ENCODE results near the gene GOLGA3. TPM values are rescaled to one million over a fixed set of nuclear protein-coding genes. Genes with fewer than 3 reads are reported as not detected.
A peak's percentile ranks its signal among the peaks of the same experiment; 100 is the strongest.
"Not testable (repeated sequence)": the region's sequence is repeated elsewhere in the genome, so short reads cannot be mapped to it uniquely, and the experiment has no call there.

Gene GOLGA3
- total RNA-seq, 4 donors from 2014 or later: 37.0 to 62.2 (median 54.0) TPM

GRCh38 chr12:132837693-132838409, 9.2 kb upstream of the GOLGA3 start:
- H3K27me3 ChIP-seq: no peaks in the 10 kb centered on the region
- intact Hi-C loops (cut with DNase I): no loop called here
- H3K4me3 ChIP-seq: no peak overlapping the region
- H3K4me1 ChIP-seq: peaks cover 0 to 10% (median 0%) of the 10 kb centered on the region in 3 donors
- TF ChIP-seq POLR2A (IDR thresholded peaks at IDR 0.05) (no peak), CTCF (IDR thresholded peaks at IDR 0.05) (no peak)
- peak overlapping the region in 3 of 4 donors; percentile 15 to 54 (median 26) for H3K27ac ChIP-seq
- WGBS, 2 donors: 73% methylated on average over 3 of the region's 27 CpGs; no CpG with 5 or more reads in 1 of the 2 donors
- H3K9me3 ChIP-seq: no peaks in the 10 kb centered on the region
- H3K36me3 ChIP-seq: peaks cover 14 to 61% (median 19%) of the 10 kb centered on the region in 3 donors
- no peak for DNase-seq

GRCh38 chr12:132836795-132837331, 8.2 kb upstream of the GOLGA3 start:
- Histone ChIP-seq H3K36me3 (peaks cover 14 to 61% (median 15%) of the 10 kb centered on the region in 3 donors), H3K4me3 (no peak overlapping the region), H3K4me1 (peaks cover 0 to 10% (median 0%) of the 10 kb centered on the region in 3 donors), H3K27ac (no peak overlapping the region), H3K9me3 (no peaks in the 10 kb centered on the region), H3K27me3 (no peaks in the 10 kb centered on the region)
- 45 to 63% methylated on average over 5 of the region's 5 CpGs for WGBS, 2 donors
- no peak for DNase-seq
- intact Hi-C loops (cut with DNase I): no loop called here
- TF ChIP-seq CTCF (IDR thresholded peaks at IDR 0.05): no peak
- no peak for TF ChIP-seq POLR2A (IDR thresholded peaks at IDR 0.05)

- intact Hi-C loops (cut with DNase I); H3K4me1 ChIP-seq; H3K27me3 ChIP-seq; H3K9me3 ChIP-seq; DNase-seq; H3K27ac ChIP-seq; H3K4me3 ChIP-seq: not testable (repeated sequence)
- H3K36me3 ChIP-seq: peaks cover 12 to 56% (median 14%) of the 10 kb centered on the region in 3 donors
- WGBS, 2 donors: no CpG with 5 or more reads among the region's 30 CpGs
Observed at GRCh38 chr12:132836230-132836629, 7.6 kb upstream of the GOLGA3 start.

- DNase-seq: no peak
- 90 to 92% methylated on average over 13 to 18 of the region's 42 CpGs for WGBS, 2 donors
- no peaks in the 10 kb centered on the region for H3K9me3 ChIP-seq
- no peak overlapping the region for H3K4me3 ChIP-seq
- peaks cover 0 to 10% (median 0%) of the 10 kb centered on the region in 3 donors for H3K4me1 ChIP-seq
- no peak overlapping the region for H3K27ac ChIP-seq
- H3K27me3 ChIP-seq: no peaks in the 10 kb centered on the region
- TF ChIP-seq CTCF (IDR thresholded peaks at IDR 0.05) (no peak), POLR2A (IDR thresholded peaks at IDR 0.05) (no peak)
- H3K36me3 ChIP-seq: peaks cover 6 to 48% (median 10%) of the 10 kb centered on the region in 3 donors
- intact Hi-C loops (cut with DNase I): no loop called here
Observed at GRCh38 chr12:132835076-132836025, 6.7 kb upstream of the GOLGA3 start.

- Histone ChIP-seq H3K27ac (no peak overlapping the region), H3K27me3 (no peaks in the 10 kb centered on the region), H3K4me1 (peaks cover 0 to 13% (median 0%) of the 10 kb centered on the region in 3 donors), H3K9me3 (no peaks in the 10 kb centered on the region), H3K36me3 (peaks cover 0 to 37% (median 4%) of the 10 kb centered on the region in 3 donors), H3K4me3 (no peak overlapping the region)
- 66 to 83% methylated on average over 5 of the region's 5 CpGs for WGBS, 2 donors
- TF ChIP-seq POLR2A (IDR thresholded peaks at IDR 0.05) (no peak), CTCF (IDR thresholded peaks at IDR 0.05) (no peak)
- DNase-seq: no peak
- intact Hi-C loops (cut with DNase I): no loop called here
Observed at GRCh38 chr12:132834181-132834711, 5.6 kb upstream of the GOLGA3 start.

Measured in esophagus squamous epithelium (tissue), 5 donors.